PC-3 (cell line): ENCODE results near the gene PLPPR4.

Experiments used
- EZH2 ChIP-seq: fragments of 300-600 bp; sonication (generic); IDR thresholded peaks from one replicate; pipeline ENCODE4 v1.6.1; 2017; ENCODE audit warnings: antibody characterized with exemption, mild to moderate bottlenecking, low read length; ENCODE audit not compliant: unreplicated experiment
- TF ChIP-seq, protein P1 (sequence below): fragments of 300-600 bp; sonication (generic); conservative IDR thresholded peaks from 2 replicates; pipeline ENCODE4 v1.5.1; 2017; ENCODE audit warnings: antibody characterized with exemption, low read depth, mild to moderate bottlenecking, low read length

DNA sequence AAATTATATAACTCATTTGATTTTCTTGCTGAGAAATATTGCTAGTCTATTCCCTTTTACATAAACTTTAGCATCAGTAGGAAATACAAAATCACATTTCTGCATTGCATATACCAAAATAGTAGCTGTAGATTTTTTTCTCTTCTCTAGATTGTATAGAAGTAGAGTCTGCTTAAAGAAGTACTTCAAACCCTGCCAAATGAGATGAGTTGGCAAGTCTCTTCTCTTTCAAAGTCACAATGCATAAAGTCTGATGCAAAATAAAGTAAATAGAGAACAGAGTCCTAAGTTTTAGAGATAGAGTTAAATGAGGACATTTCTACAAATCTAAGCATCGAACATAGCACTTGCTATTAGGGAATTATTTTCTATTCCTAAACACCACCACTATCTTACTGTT, 6.4 kb downstream of the PLPPR4 start:
- TF ChIP-seq EZH2, result no peak
- TF ChIP-seq, protein P1, sequence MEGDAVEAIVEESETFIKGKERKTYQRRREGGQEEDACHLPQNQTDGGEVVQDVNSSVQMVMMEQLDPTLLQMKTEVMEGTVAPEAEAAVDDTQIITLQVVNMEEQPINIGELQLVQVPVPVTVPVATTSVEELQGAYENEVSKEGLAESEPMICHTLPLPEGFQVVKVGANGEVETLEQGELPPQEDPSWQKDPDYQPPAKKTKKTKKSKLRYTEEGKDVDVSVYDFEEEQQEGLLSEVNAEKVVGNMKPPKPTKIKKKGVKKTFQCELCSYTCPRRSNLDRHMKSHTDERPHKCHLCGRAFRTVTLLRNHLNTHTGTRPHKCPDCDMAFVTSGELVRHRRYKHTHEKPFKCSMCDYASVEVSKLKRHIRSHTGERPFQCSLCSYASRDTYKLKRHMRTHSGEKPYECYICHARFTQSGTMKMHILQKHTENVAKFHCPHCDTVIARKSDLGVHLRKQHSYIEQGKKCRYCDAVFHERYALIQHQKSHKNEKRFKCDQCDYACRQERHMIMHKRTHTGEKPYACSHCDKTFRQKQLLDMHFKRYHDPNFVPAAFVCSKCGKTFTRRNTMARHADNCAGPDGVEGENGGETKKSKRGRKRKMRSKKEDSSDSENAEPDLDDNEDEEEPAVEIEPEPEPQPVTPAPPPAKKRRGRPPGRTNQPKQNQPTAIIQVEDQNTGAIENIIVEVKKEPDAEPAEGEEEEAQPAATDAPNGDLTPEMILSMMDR, result no peak
